SK-MEL-5 (cell line): ENCODE results near the gene SOBP. TPM values are rescaled to one million over a fixed set of nuclear protein-coding genes. Genes with fewer than 3 reads are reported as not detected.

Experiments
- DNase-seq: peaks from one replicate; pipeline ENCODE4 v3.0.0-alpha.2; 2016; ENCODE audit warnings: low read depth, low spot score
- in situ Hi-C: cut with HindIII; loops from 2 replicates; pipeline ENCODE4 v1.10.0; 2016; ENCODE audit warnings: low sequenced_read_pairs, high pct_unique_total_duplicates, low pct_unique_long_range_greater_than_20kb
- total RNA-seq: library from RNA; depleted of rRNA; stranded (reverse); fragments of >200 nt; shearing (Covaris generic); gene quantifications from 2 replicates; pipeline ENCODE4 v1.2.3, GENCODE V29; 2014

Gene SOBP
- total RNA-seq, 1 experiment from 2014 or later: 2.4 TPM

GRCh38 chr6:107636486-107636885 is 146.6 kb downstream of the SOBP start:
- peak; percentile 8 for DNase-seq
- in situ Hi-C loops: no loop called here

- no peak for DNase-seq
- in situ Hi-C loops: no loop called here
These were observed 147.7 kb downstream of the SOBP start for GRCh38 chr6:107637316-107638315.

- in situ Hi-C loops: no loop called here
- no peak for DNase-seq
These were observed 148.6 kb downstream of the SOBP start for GRCh38 chr6:107638493-107638892.

GRCh38 chr6:107639511-107639910 is 149.6 kb downstream of the SOBP start:
- in situ Hi-C loops: no loop called here
- no peak for DNase-seq

GRCh38 chr6:107641071-107641470 is 151.2 kb downstream of the SOBP start:
- no peak for DNase-seq
- in situ Hi-C loops: no loop called here

GRCh38 chr6:107641500-107641941 is 151.6 kb downstream of the SOBP start:
- in situ Hi-C loops: no loop called here
- DNase-seq: no peak

- DNase-seq: no peak
- in situ Hi-C loops: no loop called here
These were observed 152.4 kb downstream of the SOBP start for GRCh38 chr6:107642095-107642860.

- no peak for DNase-seq
- in situ Hi-C loops: no loop called here
These were observed 153.0 kb downstream of the SOBP start for GRCh38 chr6:107642861-107643328.

GRCh38 chr6:107644513-107644912 is 154.6 kb downstream of the SOBP start:
- DNase-seq: no peak
- in situ Hi-C loops: no loop called here

GRCh38 chr6:107645740-107646139 is 155.8 kb downstream of the SOBP start:
- in situ Hi-C loops: no loop called here
- DNase-seq: no peak

GRCh38 chr6:107646176-107646575 is 156.3 kb downstream of the SOBP start:
- DNase-seq: no peak
- in situ Hi-C loops: no loop called here

- in situ Hi-C loops: no loop called here
- no peak for DNase-seq
These were observed 157.0 kb downstream of the SOBP start for GRCh38 chr6:107646776-107647438.

GRCh38 chr6:107647439-107647948 is 157.6 kb downstream of the SOBP start:
- in situ Hi-C loops: no loop called here
- no peak for DNase-seq

GRCh38 chr6:107648983-107649382 is 159.1 kb downstream of the SOBP start:
- in situ Hi-C loops: no loop called here
- DNase-seq: no peak

- in situ Hi-C loops: no loop called here
- DNase-seq: no peak
These were observed 162.7 kb downstream of the SOBP start for GRCh38 chr6:107652526-107653182.

- no peak for DNase-seq
- in situ Hi-C loops: no loop called here
These were observed 163.3 kb downstream of the SOBP start for GRCh38 chr6:107653183-107653580.

- no peak for DNase-seq
- in situ Hi-C loops: no loop called here
These were observed 164.0 kb downstream of the SOBP start for GRCh38 chr6:107653861-107654394.
